NCI-H748 treated with DMSO at 0.1 percent for 48 hours (cell line): ENCODE data around the gene RNF220.
"Not testable (repeated sequence)": the region's sequence is repeated elsewhere in the genome, so short reads cannot be mapped to it uniquely, and the experiment has no call there.

ENCODE experiments used
- DNase-seq: peaks from one replicate; lab custom pipeline; 2025; lab: John Stamatoyannopoulos, UW

Gene RNF220

GRCh38 chr1:44496541-44497171, 91.6 kb downstream of the RNF220 start:
- DNase-seq: no peak

- no peak for DNase-seq
Measured at GRCh38 chr1:44497422-44498170, 92.5 kb downstream of the RNF220 start.

DNA sequence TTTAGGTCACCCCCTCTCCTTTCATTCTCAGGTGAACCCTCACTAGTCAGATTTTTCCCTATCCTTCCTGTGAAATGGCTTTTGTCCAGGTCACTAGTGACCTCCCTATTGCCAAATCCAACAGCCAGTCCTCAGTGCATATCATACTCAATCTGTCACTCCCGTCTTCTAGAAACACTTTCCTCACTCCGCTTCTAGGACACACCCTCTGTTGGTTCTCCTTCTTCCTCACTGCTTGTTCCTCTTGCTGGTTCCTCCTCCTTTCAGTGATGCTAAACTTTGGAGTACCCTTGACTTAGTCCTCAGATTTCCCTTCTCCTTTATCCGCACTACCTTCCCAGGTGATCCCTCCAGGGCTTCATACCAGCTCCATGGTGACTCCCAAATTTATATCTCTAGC, 94.3 kb downstream of the RNF220 start:
- no peak for DNase-seq

- no peak for DNase-seq
Measured at GRCh38 chr1:44500181-44501046, 95.4 kb downstream of the RNF220 start.

- no peak for DNase-seq
Measured at GRCh38 chr1:44501047-44501890, 96.2 kb downstream of the RNF220 start.

DNA sequence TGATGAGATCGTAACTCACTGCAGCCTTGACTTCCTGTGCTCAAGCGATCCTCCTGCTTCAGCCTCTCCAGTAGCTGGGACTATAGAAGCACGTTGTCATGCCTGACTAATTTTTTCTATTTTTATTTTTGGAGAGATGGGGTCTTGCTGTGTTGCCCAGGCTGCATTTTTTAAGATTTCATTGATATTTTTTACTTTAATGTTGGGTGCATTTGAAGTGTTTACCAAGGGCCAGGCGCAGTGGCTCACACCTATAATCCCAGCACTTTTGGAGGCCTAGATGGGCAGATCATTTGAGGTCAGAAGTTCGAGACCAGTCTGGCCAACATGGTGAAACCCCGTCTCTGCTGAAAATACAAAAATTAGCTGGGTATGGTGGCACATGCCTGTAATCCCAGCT, 97.8 kb downstream of the RNF220 start:
- not testable (repeated sequence) for DNase-seq

- no peak for DNase-seq
Measured at GRCh38 chr1:44503625-44504024, 98.6 kb downstream of the RNF220 start.

GRCh38 chr1:44505210-44505993, 100.3 kb downstream of the RNF220 start:
- DNase-seq: no peak

DNA sequence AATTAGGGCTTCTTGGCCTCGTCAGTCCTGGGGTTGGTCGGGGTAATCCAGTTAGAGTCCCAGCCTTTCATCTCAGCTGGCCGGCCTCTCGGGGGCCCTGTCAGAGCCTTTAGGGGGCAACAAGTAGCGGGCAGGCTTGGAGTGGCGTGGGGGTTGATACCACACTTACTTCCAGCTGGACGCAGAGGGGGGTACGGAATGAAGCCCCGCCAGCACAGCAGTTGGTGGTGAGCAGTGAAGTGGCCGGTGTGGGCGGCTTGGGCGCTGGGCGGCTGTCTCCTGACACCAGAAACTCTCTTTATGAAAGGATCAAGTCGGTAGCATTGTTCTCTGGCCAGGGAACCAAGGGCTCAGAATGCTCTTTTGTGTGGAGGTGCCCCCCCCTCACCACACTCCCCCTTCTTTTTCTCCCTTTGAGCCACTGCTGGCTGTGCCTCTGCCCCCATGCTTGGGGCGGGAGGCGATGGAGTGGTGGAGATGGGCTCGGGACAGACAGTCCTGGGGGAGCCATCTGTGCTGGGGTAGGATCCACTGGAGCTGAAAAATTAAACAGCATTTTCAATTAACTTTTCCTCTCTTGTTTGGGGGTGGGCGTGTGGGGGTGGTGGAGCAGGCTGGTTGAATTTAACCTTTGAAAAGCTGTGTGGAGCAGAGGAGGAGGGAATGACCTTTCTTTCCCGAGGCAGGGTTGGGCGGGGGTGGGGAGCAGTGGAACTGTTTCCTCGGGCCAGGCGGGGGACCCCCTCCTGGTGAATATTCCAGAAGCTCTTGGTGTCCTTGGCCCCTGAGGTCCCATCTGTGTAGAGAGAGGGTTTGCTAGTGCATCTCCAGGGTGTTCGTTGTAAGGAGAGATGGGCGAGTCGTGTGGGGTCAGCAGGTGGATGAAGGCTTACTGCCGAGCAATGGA, 102.7 kb downstream of the RNF220 start:
- DNase-seq: no peak

DNA sequence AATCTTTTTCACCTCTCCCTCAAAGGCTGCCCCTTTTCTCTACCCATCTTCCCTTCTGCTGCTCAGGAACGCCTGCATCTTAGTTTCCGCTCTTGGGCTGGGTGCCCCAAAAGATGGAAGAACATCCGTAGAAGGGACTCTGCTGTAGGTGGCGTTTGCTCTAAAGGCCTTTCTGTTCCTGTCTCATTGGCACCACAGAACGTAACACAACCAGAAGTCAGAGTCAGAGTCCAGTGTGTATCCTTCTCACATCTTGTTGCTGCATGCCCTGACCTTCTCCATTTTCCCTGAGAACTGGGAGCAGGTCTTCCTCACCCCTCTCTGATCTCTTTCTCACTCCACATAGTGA, 103.3 kb downstream of the RNF220 start:
- DNase-seq: no peak

- DNase-seq: no peak
Measured at GRCh38 chr1:44511363-44511762, 106.3 kb downstream of the RNF220 start.

GRCh38 chr1:44511769-44512168, 106.7 kb downstream of the RNF220 start:
- no peak for DNase-seq

- no peak for DNase-seq
Measured at GRCh38 chr1:44512313-44512885, 107.3 kb downstream of the RNF220 start.

- no peak for DNase-seq
Measured at GRCh38 chr1:44513111-44513510, 108.1 kb downstream of the RNF220 start.

- DNase-seq: no peak
Measured at GRCh38 chr1:44514673-44515072, 109.6 kb downstream of the RNF220 start.

GRCh38 chr1:44515416-44515815, 110.4 kb downstream of the RNF220 start:
- no peak for DNase-seq

- no peak for DNase-seq
Measured at GRCh38 chr1:44519035-44519676, 114.1 kb downstream of the RNF220 start.

DNA sequence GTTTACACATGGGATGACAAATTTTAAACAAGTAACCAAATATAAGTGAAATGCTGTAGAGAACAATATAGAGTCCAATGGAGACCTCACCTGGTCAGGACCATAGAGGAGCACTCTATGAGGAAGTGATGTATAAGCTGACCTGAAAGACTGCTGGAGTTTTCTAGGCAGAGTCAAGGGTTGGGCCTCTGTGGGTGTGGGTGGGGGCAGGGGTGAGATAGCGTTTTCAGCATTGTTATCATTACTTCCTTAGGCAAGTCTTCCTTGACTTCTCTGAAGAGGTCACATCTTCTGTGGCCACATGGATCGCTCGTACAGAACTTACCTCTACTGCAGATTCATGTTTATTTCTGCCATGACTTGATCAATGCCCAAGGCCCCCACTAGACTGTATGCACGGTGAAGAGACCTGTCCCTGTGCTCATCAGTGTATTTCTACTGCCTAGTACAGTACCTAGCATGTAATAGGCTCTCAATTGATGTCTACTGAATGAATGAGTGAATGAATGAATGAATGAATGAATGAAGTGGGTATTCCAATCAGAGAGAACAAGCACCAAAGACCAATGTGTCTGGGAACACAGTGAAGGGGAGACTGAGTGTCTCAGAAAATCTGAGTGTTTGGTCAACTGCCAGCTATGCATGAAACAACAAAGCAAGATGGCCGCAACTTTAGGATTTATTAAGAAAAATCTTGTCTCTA, 116.5 kb downstream of the RNF220 start:
- no peak for DNase-seq
